ENCODE data around the gene TP53BP2. TPM values are rescaled to one million over a fixed set of nuclear protein-coding genes. Genes with fewer than 3 reads are reported as not detected.

TP53BP2 gene
- total and polyA plus RNA-seq, 10 of the 15 experiments (the other 5 are each of a cell fraction or from before 2014, with no cell fraction given), result 1.6 to 13.7 (median 5.6) TPM

GRCh38 chr1:223750730-223751570 is 94.8 kb downstream of the TP53BP2 start (continued):
- TF ChIP-seq ZNF207 (IDR thresholded peaks at IDR 0.05; ENCODE audit: borderline replicate concordance), result no peak
- TF ChIP-seq ZNF622 (IDR thresholded peaks at IDR 0.05), result no peak
- TF ChIP-seq SREBF1 (IDR thresholded peaks at IDR 0.05; ENCODE audit: low read length), result no peak
- TF ChIP-seq NKRF (conservative IDR thresholded peaks at IDR 0.05), result no peak

- ATAC-seq (peak; percentile 95), FAIRE-seq (no peak), DNase-seq (ENCODE audit: low read depth, low spot score) (no peak)
- BruUV-seq (replicated peaks), result no TSS peak
- RAD21 ChIA-PET (ENCODE audit: unreplicated experiment), result interaction anchor here (0.7 to 1.9 kb wide), 12 partner anchors 18 to 1174 kb away, joined by 3 to 24 read pairs (median 4); partner anchors contain the start of gene CAPN2
- Histone ChIP-seq H3K79me2 (ENCODE audit: control insufficient read depth, insufficient read depth, low read length) (no peaks in the 10 kb centered on the region), H3K4me3 (peak overlapping the region; percentile 41; the same call in 1 of the 2 replicates), H3K27ac (ENCODE audit: control insufficient read depth, insufficient read depth) (no peak overlapping the region), H3K4me2 (ENCODE audit: control insufficient read depth, insufficient read depth) (peak overlapping the region; percentile 97), H3K9me3 (replicated peaks; ENCODE audit: control insufficient read depth, insufficient read depth, low read length) (no peaks in the 10 kb centered on the region), H3K27me3 (replicated peaks in 1 of 2; ENCODE audit: control insufficient read depth in 2 of 2, insufficient read depth in 2 of 2, low read length in 1 of 2) (no peaks in the 10 kb centered on the region), H4K20me1 (ENCODE audit: control insufficient read depth, insufficient read depth) (no peaks in the 10 kb centered on the region), H3K36me3 (ENCODE audit: control insufficient read depth in 2 of 2, insufficient read depth in 2 of 2, low read length in 1 of 2) (no peaks in the 10 kb centered on the region; a peak in 2 of 4 replicates), H2AFZ (ENCODE audit: control insufficient read depth, low read depth, low read length) (peak overlapping the region; percentile 92), H3K4me1 (ENCODE audit: control insufficient read depth, insufficient read depth, low read length) (peaks cover 6% of the 10 kb centered on the region), H3K9ac (ENCODE audit: control insufficient read depth, insufficient read depth, low read length) (no peak overlapping the region; the same call in 1 of the 2 replicates)
- CTCF ChIA-PET, result interaction anchor here (0.6 to 6.0 kb wide), 31 partner anchors 10 to 715 kb away, joined by 3 to 69 read pairs (median 6); partner anchors contain the start of gene CAPN2
- intact Hi-C loops (cut with micrococcal nuclease; ENCODE audit: unreplicated experiment) (loop anchor here (1.0 kb wide), 2 partner anchors 37 to 51 kb away; partner anchors contain the start of gene CAPN2), in situ Hi-C loops (cut with MboI) (no loop called here)
- 7% methylated on average over 61 of the region's 61 CpGs for WGBS (ENCODE audit: insufficient coverage, insufficient replicate concordance, low lambda C conversion rate, missing lambda C conversion rate)
- SMC1A ChIA-PET (ENCODE audit: uncharacterized antibody, unreplicated experiment), result interaction anchor here (0.6 to 2.5 kb wide), 14 partner anchors 10 to 193 kb away, joined by 3 to 24 read pairs (median 4); partner anchors contain the start of gene CAPN2
- POLR2A ChIA-PET, result no interaction called here
- peak; percentile 81 to 89 (median 84) for TF ChIP-seq CTCF (IDR thresholded peaks at IDR 0.05 in 2 of 3, conservative IDR thresholded peaks at IDR 0.05 in 1 of 3; ENCODE audit: control insufficient read depth in 2 of 3, extremely low read depth in 1 of 3, insufficient read depth in 1 of 3, low read depth in 3 of 3, low read length in 3 of 3)
- TF ChIP-seq SMC3 (IDR thresholded peaks at IDR 0.05; ENCODE audit: borderline replicate concordance, low read length), result peak; percentile 93
- 0 out of 2 replicates have a peak, but pooled peaks have one; percentile 37 for TF ChIP-seq IKZF1 (conservative IDR thresholded peaks at IDR 0.05)
- TF ChIP-seq RAD21 (IDR thresholded peaks at IDR 0.05; ENCODE audit: insufficient read depth, low read depth, low read length), result peak; percentile 64
- no peak for TF ChIP-seq ETV6 (conservative IDR thresholded peaks at IDR 0.05 in 1 of 2, IDR thresholded peaks at IDR 0.05 in 1 of 2; ENCODE audit: borderline replicate concordance in 1 of 2, low read depth in 1 of 2)
- TF ChIP-seq NFXL1 (IDR thresholded peaks at IDR 0.05; ENCODE audit: borderline replicate concordance), result no peak
- peak; percentile 52; the same call in 1 of the 2 replicates for TF ChIP-seq SMARCA5 (IDR thresholded peaks at IDR 0.05)
- peak in 1 of 2 experiments; percentile 59; a peak in 2 of 4 replicates for TF ChIP-seq BHLHE40 (IDR thresholded peaks at IDR 0.05; ENCODE audit: borderline replicate concordance in 1 of 2, low read depth in 2 of 2, low read length in 1 of 2)
- TF ChIP-seq TBL1XR1 (IDR thresholded peaks at IDR 0.05; ENCODE audit: low read depth, low read length), result 0 out of 2 replicates have a peak, but pooled peaks have one; percentile 24
These were observed 96.7 kb downstream of the TP53BP2 start for GRCh38 chr1:223748773-223749733.

All from GM12878 (cell line).